GM21723 (cell line): ENCODE data around the gene C2orf92.
"Not testable (repeated sequence)": the region's sequence is repeated elsewhere in the genome, so short reads cannot be mapped to it uniquely, and the experiment has no call there.

Experiments
- ATAC-seq: cut with Tn5 transposase; IDR thresholded peaks from one replicate; pipeline ENCODE4 v1.9.1; 2021; ENCODE audit warnings: mild to moderate bottlenecking, moderate library complexity; ENCODE audit not compliant: unreplicated experiment

C2orf92 gene

GRCh38 chr2:97688062-97688827 lies 18.7 kb downstream of the C2orf92 start:
- ATAC-seq, result no peak

GRCh38 chr2:97691166-97691565 lies 21.7 kb downstream of the C2orf92 start:
- no peak for ATAC-seq

- ATAC-seq, result no peak
Measured at GRCh38 chr2:97693476-97693875, 24.0 kb downstream of the C2orf92 start.

GRCh38 chr2:97695744-97696143 lies 26.2 kb downstream of the C2orf92 start:
- ATAC-seq, result no peak

GRCh38 chr2:97697252-97698235 lies 28.0 kb downstream of the C2orf92 start:
- peak; percentile 79 for ATAC-seq

GRCh38 chr2:97698530-97698929 lies 29.0 kb downstream of the C2orf92 start:
- ATAC-seq, result no peak

- ATAC-seq, result no peak
Measured at GRCh38 chr2:97699765-97700444, 30.4 kb downstream of the C2orf92 start.

GRCh38 chr2:97701186-97701585 lies 31.7 kb downstream of the C2orf92 start:
- ATAC-seq, result no peak

GRCh38 chr2:97701851-97702465 lies 32.4 kb downstream of the C2orf92 start:
- ATAC-seq, result no peak

GRCh38 chr2:97702731-97703470 lies 33.4 kb downstream of the C2orf92 start:
- no peak for ATAC-seq

- ATAC-seq, result no peak
Measured at GRCh38 chr2:97703741-97704140, 34.2 kb downstream of the C2orf92 start.

GRCh38 chr2:97704989-97705388 lies 35.5 kb downstream of the C2orf92 start:
- no peak for ATAC-seq

- no peak for ATAC-seq
Measured at GRCh38 chr2:97706112-97706511, 36.6 kb downstream of the C2orf92 start.

GRCh38 chr2:97706708-97707345 lies 37.3 kb downstream of the C2orf92 start:
- ATAC-seq, result no peak

GRCh38 chr2:97707362-97708047 lies 38.0 kb downstream of the C2orf92 start:
- no peak for ATAC-seq

- no peak for ATAC-seq
Measured at GRCh38 chr2:97708048-97708380, 38.5 kb downstream of the C2orf92 start.

GRCh38 chr2:97708608-97709007 lies 39.1 kb downstream of the C2orf92 start:
- ATAC-seq, result no peak

GRCh38 chr2:97711394-97711711 lies 41.8 kb downstream of the C2orf92 start:
- ATAC-seq, result no peak

- not testable (repeated sequence) for ATAC-seq
Measured at GRCh38 chr2:97712175-97712574, 42.7 kb downstream of the C2orf92 start.
